Measurements from ENCODE around the gene EXOC3L4.

GRCh38 chr14:103127356-103127755, 32.8 kb downstream of the EXOC3L4 start:
- TF ChIP-seq CTCF (IDR thresholded peaks at IDR 0.05 in 2 of 3, conservative IDR thresholded peaks at IDR 0.05 in 1 of 3; ENCODE audit: borderline replicate concordance in 1 of 3, insufficient read depth in 1 of 3, low read depth in 2 of 3, low read length in 2 of 3) (no peak), YY1 (IDR thresholded peaks at IDR 0.05; ENCODE audit: extremely low read depth, insufficient replicate concordance, low read depth, low read length) (no peak), POLR2A (IDR thresholded peaks at IDR 0.05; ENCODE audit: borderline replicate concordance, extremely low read depth, insufficient read depth, insufficient read length) (no peak), EZH2 (IDR thresholded peaks at IDR 0.05) (no peak), EGR1 (IDR thresholded peaks at IDR 0.05; ENCODE audit: low read depth) (no peak), ELF1 (IDR thresholded peaks at IDR 0.05; ENCODE audit: borderline replicate concordance, low read depth) (no peak)

All from HCT116 (cell line).